ENCODE data around the gene ACSS3.

ACSS3 gene

DNA sequence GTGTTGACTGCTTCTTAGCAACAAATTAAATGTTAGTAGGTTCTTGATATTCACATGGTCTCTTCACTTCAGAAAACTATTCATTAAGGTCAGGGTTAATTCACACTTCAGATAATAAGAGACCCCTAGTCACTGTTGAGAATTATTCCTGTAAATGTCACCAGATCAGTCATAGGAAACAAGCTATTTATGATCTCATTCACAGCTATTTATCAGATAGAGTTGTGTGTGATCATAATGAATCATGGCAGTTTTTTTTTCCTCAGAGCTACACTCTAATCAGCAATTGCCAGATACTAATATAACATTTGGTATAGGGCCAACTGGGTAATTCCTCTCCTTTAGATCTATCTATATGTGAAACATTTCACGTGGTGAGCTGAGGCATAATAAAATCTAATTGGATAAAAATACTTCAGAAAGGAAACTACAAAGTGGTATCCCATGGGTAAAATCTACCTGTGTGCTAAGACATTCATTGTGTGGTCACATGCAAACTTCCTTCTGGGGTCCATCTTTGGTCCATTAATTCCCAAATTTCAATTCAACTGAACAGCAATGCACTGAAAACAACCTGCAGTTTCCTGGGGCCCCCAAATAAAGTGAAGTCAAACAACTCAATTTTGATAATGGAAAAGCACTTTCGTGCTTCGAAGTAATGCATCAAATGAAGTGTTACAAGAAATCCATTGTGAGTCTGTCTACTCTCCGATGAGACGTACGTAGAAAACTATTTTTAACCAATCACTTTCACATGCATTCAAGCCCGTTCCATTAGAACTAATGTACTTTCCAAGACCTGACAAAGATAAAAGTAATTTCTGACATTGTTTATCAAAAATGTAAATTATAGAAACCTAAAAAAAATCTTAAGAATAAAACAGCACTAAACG, 197.0 kb downstream of the ACSS3 start:
- H3K4me3 ChIP-seq (replicated peaks; ENCODE audit: low read depth, low read length) = no peak overlapping the region
- peak; percentile 1 for DNase-seq (ENCODE audit: low read depth)
- TF ChIP-seq, protein P1, sequence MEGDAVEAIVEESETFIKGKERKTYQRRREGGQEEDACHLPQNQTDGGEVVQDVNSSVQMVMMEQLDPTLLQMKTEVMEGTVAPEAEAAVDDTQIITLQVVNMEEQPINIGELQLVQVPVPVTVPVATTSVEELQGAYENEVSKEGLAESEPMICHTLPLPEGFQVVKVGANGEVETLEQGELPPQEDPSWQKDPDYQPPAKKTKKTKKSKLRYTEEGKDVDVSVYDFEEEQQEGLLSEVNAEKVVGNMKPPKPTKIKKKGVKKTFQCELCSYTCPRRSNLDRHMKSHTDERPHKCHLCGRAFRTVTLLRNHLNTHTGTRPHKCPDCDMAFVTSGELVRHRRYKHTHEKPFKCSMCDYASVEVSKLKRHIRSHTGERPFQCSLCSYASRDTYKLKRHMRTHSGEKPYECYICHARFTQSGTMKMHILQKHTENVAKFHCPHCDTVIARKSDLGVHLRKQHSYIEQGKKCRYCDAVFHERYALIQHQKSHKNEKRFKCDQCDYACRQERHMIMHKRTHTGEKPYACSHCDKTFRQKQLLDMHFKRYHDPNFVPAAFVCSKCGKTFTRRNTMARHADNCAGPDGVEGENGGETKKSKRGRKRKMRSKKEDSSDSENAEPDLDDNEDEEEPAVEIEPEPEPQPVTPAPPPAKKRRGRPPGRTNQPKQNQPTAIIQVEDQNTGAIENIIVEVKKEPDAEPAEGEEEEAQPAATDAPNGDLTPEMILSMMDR (IDR thresholded peaks at IDR 0.05; ENCODE audit: low read length, missing control alignments) = no peak

DNA sequence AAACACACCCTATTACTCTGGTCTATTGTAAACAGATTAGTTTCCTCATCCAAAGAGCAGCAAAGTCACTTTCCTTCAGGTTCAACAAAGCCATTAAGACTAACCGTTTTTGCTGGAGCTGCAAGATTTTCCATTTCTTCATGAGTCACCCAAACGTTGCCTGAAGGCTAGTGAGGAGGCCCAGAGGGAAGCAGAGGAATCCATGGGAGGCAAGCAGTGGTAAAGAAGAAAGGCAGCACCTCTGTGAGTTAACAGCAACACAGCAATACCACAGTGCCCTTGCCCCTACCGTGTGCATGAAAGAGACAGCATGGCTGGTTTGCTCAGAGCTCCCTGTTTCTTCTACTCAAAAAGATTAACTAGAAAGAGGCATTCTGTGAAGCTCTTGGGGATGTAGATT, 206.3 kb downstream of the ACSS3 start:
- TF ChIP-seq, protein P1 (IDR thresholded peaks at IDR 0.05; ENCODE audit: low read length, missing control alignments) = no peak
- DNase-seq (ENCODE audit: low read depth) = no peak

DNA sequence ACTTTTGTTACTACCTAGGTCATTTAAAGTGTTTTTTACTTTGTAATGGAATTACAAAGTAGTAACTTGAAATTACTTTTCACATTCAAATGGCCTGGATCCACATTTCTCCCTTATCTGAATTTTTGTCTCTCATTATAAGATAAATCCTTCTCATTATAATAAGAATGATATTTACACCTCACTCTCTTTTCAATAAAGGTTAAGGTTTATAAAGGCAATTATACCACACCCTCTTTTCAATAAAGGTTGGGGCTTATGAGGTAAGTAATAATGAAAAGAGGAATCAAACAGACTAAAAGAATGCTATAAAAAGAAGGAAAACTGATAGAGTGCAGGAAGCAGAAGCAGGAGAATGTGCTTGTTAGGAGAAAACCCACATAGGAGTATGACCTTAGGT, 210.8 kb downstream of the ACSS3 start:
- H3K4me3 ChIP-seq (replicated peaks; ENCODE audit: low read depth, low read length) = no peak overlapping the region
- TF ChIP-seq, protein P1 (IDR thresholded peaks at IDR 0.05; ENCODE audit: low read length, missing control alignments) = no peak

More for the DNA sequence above, 206.3 kb downstream of the ACSS3 start:
- no peak overlapping the region for H3K4me3 ChIP-seq (replicated peaks; ENCODE audit: low read depth, low read length)

DNA sequence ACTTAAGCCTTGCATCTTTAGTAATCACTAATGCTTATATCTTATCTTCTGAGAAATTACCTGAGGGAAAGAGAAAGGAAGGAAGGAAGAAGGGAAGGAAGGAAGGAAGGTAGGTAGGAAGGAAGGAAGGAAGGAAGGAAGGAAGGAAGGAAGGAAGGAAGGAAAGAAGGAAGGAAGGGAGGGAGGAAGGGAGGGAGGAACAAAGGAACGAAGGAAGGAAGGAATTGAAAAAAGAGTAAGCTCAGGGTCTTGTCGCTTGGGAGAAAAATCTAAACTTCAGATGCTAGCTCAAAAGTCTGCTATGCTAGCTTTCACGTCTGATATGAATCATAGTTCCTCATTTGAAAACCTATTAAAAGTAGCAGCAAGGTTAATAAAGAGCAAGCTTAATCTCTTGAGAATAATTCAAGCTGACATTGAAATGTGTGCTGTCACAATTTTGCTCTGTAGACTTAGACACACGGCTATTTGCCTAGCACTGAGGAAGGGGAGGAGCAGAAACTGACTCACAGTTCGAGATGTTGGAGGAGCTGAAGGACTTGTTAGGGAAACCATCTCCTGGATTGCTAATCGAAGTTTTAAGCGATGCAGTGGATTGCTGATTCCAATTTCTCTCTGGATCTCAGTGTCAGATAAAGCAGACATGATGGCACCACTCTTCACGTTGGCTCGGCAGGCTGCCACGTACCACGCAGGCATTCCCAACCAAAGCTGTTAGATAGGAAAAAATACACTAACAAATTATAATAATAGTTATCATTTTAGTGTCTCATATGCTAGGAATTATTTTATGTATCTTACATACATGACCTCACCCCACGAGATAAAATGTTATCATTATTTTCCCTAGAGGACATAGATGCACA, 216.7 kb downstream of the ACSS3 start:
- DNase-seq (ENCODE audit: low read depth) = peak; percentile 1
- no peak overlapping the region for H3K4me3 ChIP-seq (replicated peaks; ENCODE audit: low read depth, low read length)
- TF ChIP-seq, protein P1 (IDR thresholded peaks at IDR 0.05; ENCODE audit: low read length, missing control alignments) = no peak

More for the DNA sequence above, 210.8 kb downstream of the ACSS3 start:
- no peak for DNase-seq (ENCODE audit: low read depth)

DNA sequence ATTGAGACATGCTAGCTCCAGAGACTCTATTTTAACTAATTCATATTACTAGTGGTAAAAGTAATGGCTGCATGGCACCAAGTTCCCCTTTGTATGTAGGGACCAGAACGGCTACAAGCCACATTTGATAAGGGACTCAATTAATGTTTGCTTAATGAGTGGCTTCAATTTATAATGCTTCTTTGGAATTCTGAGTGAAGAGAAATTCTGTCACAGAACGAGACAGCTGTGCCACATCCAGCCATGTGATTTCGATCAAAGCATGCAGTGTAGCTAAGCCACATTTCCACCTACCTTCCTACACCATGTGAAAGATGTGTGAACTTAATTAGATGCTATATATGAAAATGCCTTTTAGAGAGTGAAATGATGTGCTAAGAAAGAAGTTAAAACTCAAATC, 217.4 kb downstream of the ACSS3 start:
- TF ChIP-seq, protein P1 (IDR thresholded peaks at IDR 0.05; ENCODE audit: low read length, missing control alignments) = no peak
- DNase-seq (ENCODE audit: low read depth) = no peak
- no peak overlapping the region for H3K4me3 ChIP-seq (replicated peaks; ENCODE audit: low read depth, low read length)

DNA sequence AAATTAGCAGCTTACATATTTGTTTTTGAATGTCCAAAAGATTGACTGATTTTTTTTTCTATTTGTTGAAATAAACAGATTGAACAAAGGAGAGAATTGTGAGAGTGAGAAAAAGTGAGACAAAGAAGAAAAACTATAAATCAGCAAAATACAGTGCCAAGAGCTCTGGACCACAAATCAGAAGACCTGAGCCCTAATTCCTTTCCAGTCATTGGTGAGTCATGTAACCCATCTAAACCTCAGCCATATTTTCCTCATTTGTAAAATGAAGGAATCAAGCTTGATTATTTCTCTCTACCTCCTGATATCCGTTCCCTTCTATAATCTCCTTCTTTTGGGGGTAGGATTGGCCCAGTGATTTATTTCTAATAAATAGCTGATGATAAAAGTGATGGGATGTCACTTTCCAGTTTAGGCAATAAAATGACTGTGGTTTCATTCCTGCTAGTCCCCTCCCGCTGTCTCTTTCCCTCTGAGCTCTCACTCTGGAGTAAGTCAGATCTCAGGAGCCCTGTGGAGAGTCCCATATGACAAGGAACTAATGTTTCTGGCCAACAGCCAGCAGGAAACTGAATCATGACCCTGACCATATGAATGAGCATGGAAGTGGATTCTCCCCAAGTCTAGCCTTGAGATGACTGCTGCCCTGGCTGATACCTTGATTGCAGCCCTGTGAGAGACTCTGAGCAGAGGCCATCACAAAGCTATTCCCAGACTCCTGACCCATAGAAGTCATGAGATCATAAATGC, 218.9 kb downstream of the ACSS3 start:
- H3K4me3 ChIP-seq (replicated peaks; ENCODE audit: low read depth, low read length) = no peak overlapping the region
- DNase-seq (ENCODE audit: low read depth) = peak; percentile 55
- TF ChIP-seq, protein P1 (IDR thresholded peaks at IDR 0.05; ENCODE audit: low read length, missing control alignments) = no peak
